BE2C (cell line): ENCODE results near the gene LRCOL1.

Source experiments
- DNase-seq: peaks from one replicate; pipeline ENCODE4 v3.0.0-alpha.2; 2020
- H3K27me3 ChIP-seq: fragments of 250-450 bp; sonication (Bioruptor Pico); 2 replicates; pipeline ENCODE4 v1.5.1; 2020; ENCODE audit warnings: mild to moderate bottlenecking
- H3K36me3 ChIP-seq: fragments of 250-450 bp; sonication (Bioruptor Pico); 2 replicates; pipeline ENCODE4 v1.5.1; 2020; ENCODE audit warnings: mild to moderate bottlenecking
- H3K4me1 ChIP-seq: fragments of 250-450 bp; sonication (Bioruptor Pico); 2 replicates; pipeline ENCODE4 v1.5.1; 2020
- H3K4me3 ChIP-seq: 2 replicates; pipeline ENCODE4 v1.5.1; 2011; ENCODE audit warnings: low read depth, low read length
- H3K9me3 ChIP-seq: fragments of 250-450 bp; sonication (Bioruptor Pico); 2 replicates; pipeline ENCODE4 v1.5.1; 2020
- CTCF ChIP-seq: IDR thresholded peaks from 2 replicates; pipeline ENCODE4 v1.5.1; 2012; ENCODE audit warnings: mild to moderate bottlenecking, low read depth, low read length

Gene LRCOL1

GRCh38 chr12:132610866-132611602 is 652 bp upstream of the LRCOL1 start:
- no peak for TF ChIP-seq CTCF
- H3K4me3 ChIP-seq: no peak overlapping the region
- no peaks in the 10 kb centered on the region for H3K4me1 ChIP-seq
- peaks cover 5% of the 10 kb centered on the region for H3K9me3 ChIP-seq
- H3K36me3 ChIP-seq: no peaks in the 10 kb centered on the region
- H3K27me3 ChIP-seq: peaks cover 69% of the 10 kb centered on the region
- DNase-seq: no peak

- no peak for DNase-seq
- no peaks in the 10 kb centered on the region for H3K4me1 ChIP-seq
- H3K27me3 ChIP-seq: peaks cover 80% of the 10 kb centered on the region
- TF ChIP-seq CTCF: no peak
- no peak overlapping the region for H3K4me3 ChIP-seq
- H3K9me3 ChIP-seq: peaks cover 4% of the 10 kb centered on the region
- H3K36me3 ChIP-seq: no peaks in the 10 kb centered on the region
Measured at GRCh38 chr12:132608231-132609171, 1.9 kb downstream of the LRCOL1 start.

GRCh38 chr12:132606927-132607326 is 3.5 kb downstream of the LRCOL1 start:
- H3K27me3 ChIP-seq: peaks cover 93% of the 10 kb centered on the region
- no peaks in the 10 kb centered on the region for H3K4me1 ChIP-seq
- no peak for TF ChIP-seq CTCF
- DNase-seq: no peak
- H3K4me3 ChIP-seq: no peak overlapping the region
- no peaks in the 10 kb centered on the region for H3K36me3 ChIP-seq
- H3K9me3 ChIP-seq: peaks cover 4% of the 10 kb centered on the region

GRCh38 chr12:132606466-132606865 is 3.9 kb downstream of the LRCOL1 start:
- Histone ChIP-seq H3K27me3 (peaks cover 92% of the 10 kb centered on the region), H3K36me3 (no peaks in the 10 kb centered on the region), H3K4me1 (no peaks in the 10 kb centered on the region), H3K9me3 (peaks cover under 1% of the 10 kb centered on the region), H3K4me3 (no peak overlapping the region)
- DNase-seq: no peak
- no peak for TF ChIP-seq CTCF

- no peaks in the 10 kb centered on the region for H3K36me3 ChIP-seq
- peaks cover 94% of the 10 kb centered on the region for H3K27me3 ChIP-seq
- TF ChIP-seq CTCF: no peak
- no peaks in the 10 kb centered on the region for H3K4me1 ChIP-seq
- DNase-seq: peak; percentile 17
- no peaks in the 10 kb centered on the region; the same call in 1 of the 2 replicates for H3K9me3 ChIP-seq
- no peak overlapping the region for H3K4me3 ChIP-seq
Measured at GRCh38 chr12:132605892-132606291, 4.5 kb downstream of the LRCOL1 start.
